Colonic mucosa (tissue), 4 donors: ENCODE measurements around the gene YIPF4. TPM values are rescaled to one million over a fixed set of nuclear protein-coding genes. Genes with fewer than 3 reads are reported as not detected.
"Not testable (repeated sequence)": the region's sequence is repeated elsewhere in the genome, so short reads cannot be mapped to it uniquely, and the experiment has no call there.

Source experiments
- DNase-seq: peaks from one replicate; pipeline ENCODE4 v3.0.0-alpha.2; 2020
- H3K27ac ChIP-seq: fragments of 200-600 bp; one replicate; pipeline ENCODE4 v1.8.0; 2021
- H3K27me3 ChIP-seq: fragments of 200-600 bp; one replicate; pipeline ENCODE4 v1.8.0; 2021
- H3K36me3 ChIP-seq: fragments of 200-600 bp; one replicate; pipeline ENCODE4 v1.8.0; 2021
- H3K4me1 ChIP-seq: fragments of 200-600 bp; one replicate; pipeline ENCODE4 v1.8.0; 2021; ENCODE audit warnings: mild to moderate bottlenecking
- H3K4me3 ChIP-seq: fragments of 200-600 bp; one replicate; pipeline ENCODE4 v1.8.0; 2021
- H3K9ac ChIP-seq, 2 donors: one replicate each; pipeline ENCODE4 v1.7.0; 2013; ENCODE audit warnings: control low read depth in 2 of 2, low read depth in 2 of 2, low read length in 2 of 2
- H3K9me3 ChIP-seq: fragments of 200-600 bp; one replicate; pipeline ENCODE4 v1.8.0; 2021
- CTCF ChIP-seq: fragments of 200-600 bp; IDR thresholded peaks from one replicate; pipeline ENCODE4 v1.8.0; 2022; ENCODE audit warnings: antibody characterized with exemption, mild to moderate bottlenecking
- intact Hi-C: fragments of 100-400 bp; cut with DNase I; formaldehyde crosslinking; loops from one replicate; pipeline ENCODE4 v1.14.1; 2022
- total RNA-seq, 2 donors: library from RNA; stranded (reverse); fragmentation: NEBNext Ultra II Directional in 1 of 2; extraction: Animal tissue kit (Norgen Biotek cat#: 25700) in 1 of 2; gene quantifications; one replicate each; pipeline ENCODE4 v1.2.1, GENCODE V29; 2021
- donor health status: healthy.
- donor health status: DM: no; HTN: no; CAD: no.
- donor health status: DM: no; HTN: no; CAD: no.

YIPF4 gene
- total RNA-seq, 2 donors from 2014 or later = 47.3 to 82.8 TPM

GRCh38 chr2:32310577-32310976 is 32.9 kb downstream of the YIPF4 start:
- Histone ChIP-seq H3K36me3 (no peaks in the 10 kb centered on the region), H3K4me1 (no peaks in the 10 kb centered on the region), H3K27me3 (no peaks in the 10 kb centered on the region), H3K9ac (no peak overlapping the region), H3K27ac (no peak overlapping the region), H3K9me3 (no peaks in the 10 kb centered on the region), H3K4me3 (no peak overlapping the region)
- DNase-seq = no peak
- intact Hi-C loops = no loop called here
- no peak for TF ChIP-seq CTCF

- Histone ChIP-seq H3K9me3 (no peaks in the 10 kb centered on the region), H3K36me3 (no peaks in the 10 kb centered on the region), H3K27me3 (no peaks in the 10 kb centered on the region), H3K4me1 (no peaks in the 10 kb centered on the region), H3K9ac (no peak overlapping the region), H3K27ac (no peak overlapping the region), H3K4me3 (no peak overlapping the region)
- intact Hi-C loops = no loop called here
- DNase-seq = no peak
- TF ChIP-seq CTCF = no peak
Observed at GRCh38 chr2:32314886-32315285, 37.2 kb downstream of the YIPF4 start.

GRCh38 chr2:32328679-32329078 is 51.0 kb downstream of the YIPF4 start:
- H3K27me3 ChIP-seq, H3K4me1 ChIP-seq, H3K4me3 ChIP-seq, intact Hi-C loops, H3K9me3 ChIP-seq, H3K36me3 ChIP-seq, DNase-seq, H3K9ac ChIP-seq: not testable (repeated sequence)
- peak overlapping the region; percentile 84 for H3K27ac ChIP-seq

- intact Hi-C loops, H3K4me1 ChIP-seq, H3K4me3 ChIP-seq, H3K27me3 ChIP-seq, H3K9ac ChIP-seq, H3K36me3 ChIP-seq, H3K9me3 ChIP-seq: not testable (repeated sequence)
- peak; percentile 60 for DNase-seq
- H3K27ac ChIP-seq = peak overlapping the region; percentile 84
Observed at GRCh38 chr2:32329180-32329980, 51.7 kb downstream of the YIPF4 start.

GRCh38 chr2:32330136-32330535 is 52.4 kb downstream of the YIPF4 start:
- DNase-seq = no peak
- Histone ChIP-seq H3K4me3 (no peak overlapping the region), H3K9ac (no peak overlapping the region), H3K27ac (peak overlapping the region; percentile 84), H3K4me1 (no peaks in the 10 kb centered on the region), H3K9me3 (no peaks in the 10 kb centered on the region), H3K27me3 (no peaks in the 10 kb centered on the region), H3K36me3 (no peaks in the 10 kb centered on the region)
- intact Hi-C loops = no loop called here
- TF ChIP-seq CTCF = no peak

GRCh38 chr2:32342801-32343200 is 65.1 kb downstream of the YIPF4 start:
- Histone ChIP-seq H3K9me3 (no peaks in the 10 kb centered on the region), H3K9ac (no peak overlapping the region), H3K36me3 (no peaks in the 10 kb centered on the region), H3K27ac (no peak overlapping the region), H3K4me1 (no peaks in the 10 kb centered on the region), H3K27me3 (no peaks in the 10 kb centered on the region), H3K4me3 (no peak overlapping the region)
- no peak for TF ChIP-seq CTCF
- DNase-seq = no peak
- intact Hi-C loops = no loop called here

- intact Hi-C loops, H3K27me3 ChIP-seq, H3K36me3 ChIP-seq, H3K27ac ChIP-seq, H3K9me3 ChIP-seq, H3K9ac ChIP-seq, DNase-seq, H3K4me3 ChIP-seq, H3K4me1 ChIP-seq: not testable (repeated sequence)
Observed at GRCh38 chr2:32350797-32351196, 73.1 kb downstream of the YIPF4 start.
